Stimulated activated naive CD8-positive, alpha-beta T cell treated with anti-CD3 and anti-CD28 coated beads, Interleukin-15, amount 100 ng/mL, for 72 hours (primary cell): ENCODE measurements around the gene CLEC7A.

ENCODE experiments used
- ATAC-seq: fragments of 150-1000 bp; cut with Tn5 transposase; 2 replicates; pipeline ENCODE4 v1.10.0; 2021; ENCODE audit warnings: mild to moderate bottlenecking, moderate library complexity
- DNase-seq, 2 donors: peaks; one replicate each; pipeline ENCODE4 v3.0.0; 2021 to 2022
- H3K27ac Mint-ChIP-seq, 2 donors: one replicate each; pipeline ENCODE4 v1.8.0; 2022; ENCODE audit warnings: mild to moderate bottlenecking in 2 of 2, mixed read lengths in 2 of 2, moderate library complexity in 2 of 2
- H3K27me3 Mint-ChIP-seq: one replicate; pipeline ENCODE4 v1.8.0; 2022; ENCODE audit warnings: mixed read lengths
- H3K4me1 Mint-ChIP-seq: one replicate; pipeline ENCODE4 v1.8.0; 2022; ENCODE audit warnings: mild to moderate bottlenecking, mixed read lengths
- H3K4me3 Mint-ChIP-seq, 2 donors: one replicate each; pipeline ENCODE4 v1.8.0; 2022; ENCODE audit warnings: mild to moderate bottlenecking in 2 of 2, mixed read lengths in 2 of 2, moderate library complexity in 1 of 2
- H3K9me3 Mint-ChIP-seq, 2 donors: one replicate each; pipeline ENCODE4 v1.8.0; 2022; ENCODE audit warnings: mixed read lengths in 2 of 2

Gene CLEC7A

DNA sequence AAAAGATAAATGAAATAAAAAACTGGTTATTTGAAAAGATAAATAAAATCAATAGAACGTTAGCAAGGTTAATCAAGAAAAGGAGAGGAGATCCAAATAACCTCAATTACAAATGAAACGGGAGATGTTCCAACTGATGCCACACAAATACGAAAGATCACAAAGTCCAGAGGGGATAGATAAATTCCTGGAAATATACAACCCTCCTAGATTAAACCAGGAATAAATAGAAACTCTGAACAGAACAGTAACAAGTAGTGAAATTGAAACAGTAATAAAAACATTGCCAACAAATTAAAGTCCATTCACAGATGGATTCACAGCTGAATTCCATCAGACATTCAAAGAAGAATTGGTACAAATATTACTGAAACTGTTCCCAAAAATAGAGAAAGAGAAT lies 43.6 kb downstream of the CLEC7A start:
- H3K4me1 Mint-ChIP-seq: no peaks in the 10 kb centered on the region
- no peaks in the 10 kb centered on the region for H3K27me3 Mint-ChIP-seq
- DNase-seq (no peak), ATAC-seq (no peak)
- H3K27ac Mint-ChIP-seq: no peak overlapping the region
- no peak overlapping the region for H3K4me3 Mint-ChIP-seq
- peaks cover 13 to 15% of the 10 kb centered on the region in 2 donors for H3K9me3 Mint-ChIP-seq

DNA sequence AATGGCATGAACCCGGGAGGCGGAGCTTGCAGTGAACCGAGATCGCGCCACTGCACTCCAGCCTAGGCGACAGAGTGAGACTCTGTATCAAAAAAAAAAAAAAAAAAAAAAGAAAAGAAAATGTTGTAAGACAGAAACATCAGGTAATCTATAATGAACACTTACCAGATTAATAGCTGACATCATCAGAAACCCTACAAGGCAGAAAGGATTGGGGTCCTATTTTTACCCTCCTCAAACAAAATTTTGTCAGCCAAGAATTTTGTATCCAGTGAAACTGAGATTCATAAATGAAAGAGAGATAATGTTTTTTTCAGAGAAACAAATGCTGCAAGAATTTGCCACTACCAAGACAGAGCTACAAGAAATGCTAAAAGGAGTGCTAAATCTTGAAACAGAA lies 45.3 kb downstream of the CLEC7A start:
- Mint-ChIP-seq H3K27me3 (no peaks in the 10 kb centered on the region), H3K9me3 (peaks cover 13 to 15% of the 10 kb centered on the region in 2 donors), H3K4me1 (no peaks in the 10 kb centered on the region), H3K4me3 (no peak overlapping the region), H3K27ac (no peak overlapping the region)
- no peak for DNase-seq
- no peak for ATAC-seq

GRCh38 chr12:10082117-10082874 lies 47.7 kb downstream of the CLEC7A start:
- H3K9me3 Mint-ChIP-seq: peaks cover 13 to 15% of the 10 kb centered on the region in 2 donors
- no peak for DNase-seq
- H3K4me1 Mint-ChIP-seq: no peaks in the 10 kb centered on the region
- no peak overlapping the region for H3K4me3 Mint-ChIP-seq
- no peak overlapping the region for H3K27ac Mint-ChIP-seq
- no peaks in the 10 kb centered on the region for H3K27me3 Mint-ChIP-seq
- no peak for ATAC-seq

DNA sequence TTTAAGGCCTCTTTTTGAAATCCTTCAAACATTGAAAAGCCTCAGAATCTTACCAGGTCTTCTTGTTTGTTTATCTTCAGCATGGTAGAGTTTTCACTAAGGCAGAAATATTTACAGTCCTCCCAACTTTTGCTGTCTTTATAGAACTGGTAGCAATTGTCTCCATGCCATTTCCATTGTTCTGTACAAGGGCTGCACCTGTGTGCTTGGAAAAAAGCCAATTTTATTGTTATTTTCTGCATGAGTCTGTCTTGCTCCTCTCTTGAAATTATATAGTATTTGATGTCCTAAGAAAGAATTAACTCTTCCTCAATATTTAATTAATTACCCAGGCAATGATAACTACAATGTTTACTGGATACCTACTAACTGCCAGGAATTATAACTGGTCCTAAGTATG lies 54.5 kb downstream of the CLEC7A start:
- DNase-seq (no peak), ATAC-seq (no peak)
- H3K9me3 Mint-ChIP-seq: no peaks in the 10 kb centered on the region
- no peaks in the 10 kb centered on the region for H3K4me1 Mint-ChIP-seq
- H3K4me3 Mint-ChIP-seq: no peak overlapping the region
- peaks cover 4% of the 10 kb centered on the region for H3K27me3 Mint-ChIP-seq
- no peak overlapping the region for H3K27ac Mint-ChIP-seq

DNA sequence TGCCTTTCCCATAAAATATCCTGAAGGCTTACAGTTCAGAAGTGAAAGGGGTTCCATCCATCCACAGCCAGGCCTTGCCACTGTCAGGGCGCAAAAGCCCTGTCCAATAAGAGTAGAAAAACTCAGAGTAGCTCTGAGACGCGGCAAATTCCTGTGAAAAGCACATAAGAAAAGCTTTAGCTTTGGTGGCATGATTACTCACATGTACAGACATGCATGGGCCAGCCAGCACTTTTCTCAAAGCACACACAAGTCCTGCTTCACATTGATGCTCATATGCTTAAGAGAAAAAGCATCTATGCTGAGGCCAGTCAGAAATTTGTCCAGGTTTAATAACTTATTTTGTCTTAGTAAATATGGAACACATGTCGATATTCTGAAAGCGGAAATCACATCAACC lies 56.7 kb downstream of the CLEC7A start:
- DNase-seq (no peak), ATAC-seq (no peak)
- no peaks in the 10 kb centered on the region for H3K9me3 Mint-ChIP-seq
- H3K27me3 Mint-ChIP-seq: peaks cover 17% of the 10 kb centered on the region
- no peak overlapping the region for H3K4me3 Mint-ChIP-seq
- no peak overlapping the region for H3K27ac Mint-ChIP-seq
- no peaks in the 10 kb centered on the region for H3K4me1 Mint-ChIP-seq

GRCh38 chr12:10072131-10072530 lies 57.9 kb downstream of the CLEC7A start:
- ATAC-seq (no peak), DNase-seq (no peak)
- H3K27me3 Mint-ChIP-seq: peaks cover 23% of the 10 kb centered on the region
- H3K27ac Mint-ChIP-seq: no peak overlapping the region
- H3K9me3 Mint-ChIP-seq: no peaks in the 10 kb centered on the region
- H3K4me3 Mint-ChIP-seq: no peak overlapping the region
- no peaks in the 10 kb centered on the region for H3K4me1 Mint-ChIP-seq

- DNase-seq (no peak), ATAC-seq (no peak)
- Mint-ChIP-seq H3K27me3 (peaks cover 25% of the 10 kb centered on the region), H3K4me1 (no peaks in the 10 kb centered on the region), H3K27ac (no peak overlapping the region), H3K4me3 (no peak overlapping the region), H3K9me3 (no peaks in the 10 kb centered on the region)
Observed at GRCh38 chr12:10070380-10070779, 59.6 kb downstream of the CLEC7A start.

DNA sequence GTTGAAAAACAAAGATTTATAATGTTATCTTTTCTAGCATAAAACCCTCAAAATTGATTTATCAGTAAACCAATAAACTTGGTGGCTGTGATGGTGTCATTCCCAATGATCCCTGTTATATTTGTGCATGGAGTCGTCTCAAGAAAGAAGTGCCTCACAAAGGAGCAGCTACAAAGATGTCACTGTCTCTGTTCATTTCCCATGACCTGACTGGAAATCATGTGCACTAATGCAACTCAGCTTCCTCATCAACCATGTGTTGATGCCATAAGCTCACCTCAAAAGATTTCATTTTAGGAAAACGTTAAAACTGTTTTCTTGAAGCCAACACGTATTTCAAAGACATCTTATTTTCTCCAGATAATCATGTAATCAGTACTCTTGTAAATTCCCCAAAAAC lies 60.0 kb downstream of the CLEC7A start:
- ATAC-seq (no peak), DNase-seq (no peak)
- Mint-ChIP-seq H3K4me3 (no peak overlapping the region), H3K9me3 (no peaks in the 10 kb centered on the region), H3K27ac (no peak overlapping the region), H3K4me1 (no peaks in the 10 kb centered on the region), H3K27me3 (peaks cover 29% of the 10 kb centered on the region)

DNA sequence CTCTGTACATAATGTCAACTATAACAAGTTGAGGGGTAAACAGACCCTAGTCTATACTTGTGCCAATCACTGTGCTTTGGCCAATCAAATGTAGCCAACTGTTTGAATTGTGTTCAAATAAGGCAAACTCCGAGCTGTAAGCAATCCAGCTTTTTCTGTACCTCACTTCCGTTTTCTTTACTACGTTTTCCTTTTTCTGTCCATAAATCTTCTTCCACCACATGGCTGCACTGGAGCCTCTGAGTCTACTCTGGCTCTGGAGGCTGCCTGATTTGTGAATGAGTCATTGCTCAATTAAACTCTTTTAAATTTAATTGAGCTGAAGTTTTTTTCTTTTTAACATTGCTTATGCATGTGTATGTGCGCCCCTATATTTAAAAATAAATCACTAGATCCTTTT lies 60.9 kb downstream of the CLEC7A start:
- Mint-ChIP-seq H3K27ac (no peak overlapping the region), H3K4me3 (no peak overlapping the region), H3K27me3 (peaks cover 36% of the 10 kb centered on the region), H3K9me3 (no peaks in the 10 kb centered on the region), H3K4me1 (no peaks in the 10 kb centered on the region)
- DNase-seq (no peak), ATAC-seq (no peak)

GRCh38 chr12:10068644-10069043 lies 61.4 kb downstream of the CLEC7A start:
- no peak overlapping the region for H3K27ac Mint-ChIP-seq
- DNase-seq: no peak
- no peaks in the 10 kb centered on the region for H3K9me3 Mint-ChIP-seq
- peaks cover 36% of the 10 kb centered on the region for H3K27me3 Mint-ChIP-seq
- no peak overlapping the region for H3K4me3 Mint-ChIP-seq
- no peak for ATAC-seq
- H3K4me1 Mint-ChIP-seq: no peaks in the 10 kb centered on the region

DNA sequence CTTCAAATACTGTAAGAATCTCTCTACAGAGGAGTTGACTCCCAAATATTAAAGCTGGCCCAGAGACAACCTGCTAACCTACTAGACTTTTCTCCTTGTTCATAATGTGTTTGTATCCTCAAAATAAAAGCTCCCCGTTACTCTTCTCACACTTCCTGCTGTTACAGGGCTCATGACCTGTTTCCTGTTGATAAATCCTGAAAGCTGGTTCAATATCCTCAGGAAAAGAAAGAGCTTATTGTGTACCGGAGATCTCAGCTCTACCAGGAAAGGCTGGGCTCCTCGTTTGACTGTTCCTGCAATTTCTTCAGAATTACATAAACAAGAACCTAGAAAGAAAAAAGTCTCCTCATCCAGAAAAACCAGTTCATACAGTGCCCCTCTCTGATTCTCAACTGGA lies 62.1 kb downstream of the CLEC7A start:
- ATAC-seq (no peak), DNase-seq (no peak)
- Mint-ChIP-seq H3K27me3 (peaks cover 36% of the 10 kb centered on the region), H3K9me3 (no peaks in the 10 kb centered on the region), H3K4me1 (no peaks in the 10 kb centered on the region), H3K27ac (peak overlapping the region in 1 of 2 donors; percentile 30), H3K4me3 (no peak overlapping the region)

GRCh38 chr12:10067264-10067663 lies 62.7 kb downstream of the CLEC7A start:
- no peak overlapping the region for H3K27ac Mint-ChIP-seq
- H3K9me3 Mint-ChIP-seq: no peaks in the 10 kb centered on the region
- H3K27me3 Mint-ChIP-seq: peaks cover 36% of the 10 kb centered on the region
- no peak overlapping the region for H3K4me3 Mint-ChIP-seq
- no peaks in the 10 kb centered on the region for H3K4me1 Mint-ChIP-seq
- DNase-seq (no peak), ATAC-seq (no peak)
